GM23338 (cell line): ENCODE results near the gene PRKAA1.

Experiments used
- EZH2 ChIP-seq: fragments of 200-600 bp; sonication (generic); IDR thresholded peaks from one replicate; pipeline ENCODE4 v1.8.0; 2017; ENCODE audit warnings: antibody characterized with exemption, mild to moderate bottlenecking, low read depth; ENCODE audit not compliant: unreplicated experiment
- JUNB ChIP-seq: IDR thresholded peaks from one replicate; pipeline ENCODE4 v1.6.1; 2016; ENCODE audit warnings: antibody characterized with exemption; ENCODE audit not compliant: unreplicated experiment
- POLR2AphosphoS5 ChIP-seq: IDR thresholded peaks from 2 replicates; pipeline ENCODE4 v1.6.1; 2016; ENCODE audit warnings: antibody characterized with exemption, low read depth
- STAT1 ChIP-seq: IDR thresholded peaks from one replicate; pipeline ENCODE4 v1.6.1; 2016; ENCODE audit warnings: antibody characterized with exemption; ENCODE audit not compliant: unreplicated experiment
- TF ChIP-seq, protein P1 (sequence below), 2 experiments: fragments of 200-600 bp in 1 of 2; sonication (generic) in 1 of 2; conservative IDR thresholded peaks; 2 replicates each; pipeline versions ENCODE4 v1.5.1 to v1.6.1; 2016 to 2017; ENCODE audit warnings: antibody characterized with exemption in 2 of 2, low read depth in 2 of 2, mild to moderate bottlenecking in 2 of 2, moderate library complexity in 1 of 2
- TF ChIP-seq, protein P2 (sequence below): IDR thresholded peaks from one replicate; pipeline ENCODE4 v1.6.1; 2018; ENCODE audit warnings: antibody characterized with exemption; ENCODE audit not compliant: unreplicated experiment
- TF ChIP-seq, protein P3 (sequence below): fragments of 250-450 bp; sonication (Bioruptor Pico); IDR thresholded peaks from 2 replicates; pipeline ENCODE4 v1.5.0; 2020; ENCODE audit warnings: mild to moderate bottlenecking, moderate library complexity

DNA sequence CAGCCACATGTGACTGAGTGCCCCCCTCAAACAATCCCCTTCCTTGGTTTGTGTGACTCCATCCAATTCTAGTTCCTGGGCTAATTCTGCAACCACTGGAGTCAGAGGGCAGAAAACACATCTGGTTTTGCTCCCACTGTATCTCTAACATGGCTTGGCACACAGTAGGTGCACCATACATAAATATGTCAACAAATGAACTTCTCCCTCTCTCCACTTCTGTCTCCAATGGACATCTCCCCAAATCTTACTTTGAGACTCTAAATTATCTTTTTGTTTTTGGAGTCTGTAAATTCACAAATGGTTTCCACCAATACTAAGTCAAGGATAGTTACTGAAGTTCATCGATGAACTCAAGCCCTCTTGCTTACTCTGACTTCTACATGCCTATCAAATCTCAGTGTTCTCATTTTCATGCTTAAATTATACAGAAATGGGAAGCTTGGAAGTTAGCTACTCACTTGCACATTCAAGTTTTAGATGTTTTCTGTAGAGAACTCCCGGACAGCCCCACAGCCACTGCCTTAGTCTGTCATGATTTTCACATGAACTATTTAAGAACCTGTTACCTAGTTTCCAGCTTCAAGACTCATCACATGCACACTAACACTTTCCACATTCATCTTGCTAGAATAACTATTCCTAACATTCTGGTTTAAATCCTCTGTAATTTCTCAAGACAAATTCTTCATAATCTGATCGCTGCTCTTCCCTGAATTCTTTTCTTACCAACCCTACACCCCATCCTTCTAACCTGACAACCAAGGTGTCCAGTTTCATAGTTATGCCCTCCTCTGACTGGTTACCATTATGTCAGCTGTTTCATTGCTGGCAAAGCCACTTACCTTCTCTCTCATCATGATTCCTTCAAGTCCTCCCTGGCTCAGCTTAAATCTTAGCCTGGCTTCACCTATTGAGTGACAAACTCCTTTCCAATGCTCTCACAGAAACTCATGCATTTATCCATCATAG, 30.8 kb upstream of the PRKAA1 start:
- no peak for TF ChIP-seq EZH2
- no peak for TF ChIP-seq JUNB
- TF ChIP-seq, protein P1, sequence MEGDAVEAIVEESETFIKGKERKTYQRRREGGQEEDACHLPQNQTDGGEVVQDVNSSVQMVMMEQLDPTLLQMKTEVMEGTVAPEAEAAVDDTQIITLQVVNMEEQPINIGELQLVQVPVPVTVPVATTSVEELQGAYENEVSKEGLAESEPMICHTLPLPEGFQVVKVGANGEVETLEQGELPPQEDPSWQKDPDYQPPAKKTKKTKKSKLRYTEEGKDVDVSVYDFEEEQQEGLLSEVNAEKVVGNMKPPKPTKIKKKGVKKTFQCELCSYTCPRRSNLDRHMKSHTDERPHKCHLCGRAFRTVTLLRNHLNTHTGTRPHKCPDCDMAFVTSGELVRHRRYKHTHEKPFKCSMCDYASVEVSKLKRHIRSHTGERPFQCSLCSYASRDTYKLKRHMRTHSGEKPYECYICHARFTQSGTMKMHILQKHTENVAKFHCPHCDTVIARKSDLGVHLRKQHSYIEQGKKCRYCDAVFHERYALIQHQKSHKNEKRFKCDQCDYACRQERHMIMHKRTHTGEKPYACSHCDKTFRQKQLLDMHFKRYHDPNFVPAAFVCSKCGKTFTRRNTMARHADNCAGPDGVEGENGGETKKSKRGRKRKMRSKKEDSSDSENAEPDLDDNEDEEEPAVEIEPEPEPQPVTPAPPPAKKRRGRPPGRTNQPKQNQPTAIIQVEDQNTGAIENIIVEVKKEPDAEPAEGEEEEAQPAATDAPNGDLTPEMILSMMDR (conservative IDR thresholded peaks at IDR 0.05; ENCODE audit: low read depth in 2 of 2) = no peak
- TF ChIP-seq POLR2AphosphoS5 = no peak
- TF ChIP-seq, protein P2, sequence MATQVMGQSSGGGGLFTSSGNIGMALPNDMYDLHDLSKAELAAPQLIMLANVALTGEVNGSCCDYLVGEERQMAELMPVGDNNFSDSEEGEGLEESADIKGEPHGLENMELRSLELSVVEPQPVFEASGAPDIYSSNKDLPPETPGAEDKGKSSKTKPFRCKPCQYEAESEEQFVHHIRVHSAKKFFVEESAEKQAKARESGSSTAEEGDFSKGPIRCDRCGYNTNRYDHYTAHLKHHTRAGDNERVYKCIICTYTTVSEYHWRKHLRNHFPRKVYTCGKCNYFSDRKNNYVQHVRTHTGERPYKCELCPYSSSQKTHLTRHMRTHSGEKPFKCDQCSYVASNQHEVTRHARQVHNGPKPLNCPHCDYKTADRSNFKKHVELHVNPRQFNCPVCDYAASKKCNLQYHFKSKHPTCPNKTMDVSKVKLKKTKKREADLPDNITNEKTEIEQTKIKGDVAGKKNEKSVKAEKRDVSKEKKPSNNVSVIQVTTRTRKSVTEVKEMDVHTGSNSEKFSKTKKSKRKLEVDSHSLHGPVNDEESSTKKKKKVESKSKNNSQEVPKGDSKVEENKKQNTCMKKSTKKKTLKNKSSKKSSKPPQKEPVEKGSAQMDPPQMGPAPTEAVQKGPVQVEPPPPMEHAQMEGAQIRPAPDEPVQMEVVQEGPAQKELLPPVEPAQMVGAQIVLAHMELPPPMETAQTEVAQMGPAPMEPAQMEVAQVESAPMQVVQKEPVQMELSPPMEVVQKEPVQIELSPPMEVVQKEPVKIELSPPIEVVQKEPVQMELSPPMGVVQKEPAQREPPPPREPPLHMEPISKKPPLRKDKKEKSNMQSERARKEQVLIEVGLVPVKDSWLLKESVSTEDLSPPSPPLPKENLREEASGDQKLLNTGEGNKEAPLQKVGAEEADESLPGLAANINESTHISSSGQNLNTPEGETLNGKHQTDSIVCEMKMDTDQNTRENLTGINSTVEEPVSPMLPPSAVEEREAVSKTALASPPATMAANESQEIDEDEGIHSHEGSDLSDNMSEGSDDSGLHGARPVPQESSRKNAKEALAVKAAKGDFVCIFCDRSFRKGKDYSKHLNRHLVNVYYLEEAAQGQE = no peak
- TF ChIP-seq, protein P3, sequence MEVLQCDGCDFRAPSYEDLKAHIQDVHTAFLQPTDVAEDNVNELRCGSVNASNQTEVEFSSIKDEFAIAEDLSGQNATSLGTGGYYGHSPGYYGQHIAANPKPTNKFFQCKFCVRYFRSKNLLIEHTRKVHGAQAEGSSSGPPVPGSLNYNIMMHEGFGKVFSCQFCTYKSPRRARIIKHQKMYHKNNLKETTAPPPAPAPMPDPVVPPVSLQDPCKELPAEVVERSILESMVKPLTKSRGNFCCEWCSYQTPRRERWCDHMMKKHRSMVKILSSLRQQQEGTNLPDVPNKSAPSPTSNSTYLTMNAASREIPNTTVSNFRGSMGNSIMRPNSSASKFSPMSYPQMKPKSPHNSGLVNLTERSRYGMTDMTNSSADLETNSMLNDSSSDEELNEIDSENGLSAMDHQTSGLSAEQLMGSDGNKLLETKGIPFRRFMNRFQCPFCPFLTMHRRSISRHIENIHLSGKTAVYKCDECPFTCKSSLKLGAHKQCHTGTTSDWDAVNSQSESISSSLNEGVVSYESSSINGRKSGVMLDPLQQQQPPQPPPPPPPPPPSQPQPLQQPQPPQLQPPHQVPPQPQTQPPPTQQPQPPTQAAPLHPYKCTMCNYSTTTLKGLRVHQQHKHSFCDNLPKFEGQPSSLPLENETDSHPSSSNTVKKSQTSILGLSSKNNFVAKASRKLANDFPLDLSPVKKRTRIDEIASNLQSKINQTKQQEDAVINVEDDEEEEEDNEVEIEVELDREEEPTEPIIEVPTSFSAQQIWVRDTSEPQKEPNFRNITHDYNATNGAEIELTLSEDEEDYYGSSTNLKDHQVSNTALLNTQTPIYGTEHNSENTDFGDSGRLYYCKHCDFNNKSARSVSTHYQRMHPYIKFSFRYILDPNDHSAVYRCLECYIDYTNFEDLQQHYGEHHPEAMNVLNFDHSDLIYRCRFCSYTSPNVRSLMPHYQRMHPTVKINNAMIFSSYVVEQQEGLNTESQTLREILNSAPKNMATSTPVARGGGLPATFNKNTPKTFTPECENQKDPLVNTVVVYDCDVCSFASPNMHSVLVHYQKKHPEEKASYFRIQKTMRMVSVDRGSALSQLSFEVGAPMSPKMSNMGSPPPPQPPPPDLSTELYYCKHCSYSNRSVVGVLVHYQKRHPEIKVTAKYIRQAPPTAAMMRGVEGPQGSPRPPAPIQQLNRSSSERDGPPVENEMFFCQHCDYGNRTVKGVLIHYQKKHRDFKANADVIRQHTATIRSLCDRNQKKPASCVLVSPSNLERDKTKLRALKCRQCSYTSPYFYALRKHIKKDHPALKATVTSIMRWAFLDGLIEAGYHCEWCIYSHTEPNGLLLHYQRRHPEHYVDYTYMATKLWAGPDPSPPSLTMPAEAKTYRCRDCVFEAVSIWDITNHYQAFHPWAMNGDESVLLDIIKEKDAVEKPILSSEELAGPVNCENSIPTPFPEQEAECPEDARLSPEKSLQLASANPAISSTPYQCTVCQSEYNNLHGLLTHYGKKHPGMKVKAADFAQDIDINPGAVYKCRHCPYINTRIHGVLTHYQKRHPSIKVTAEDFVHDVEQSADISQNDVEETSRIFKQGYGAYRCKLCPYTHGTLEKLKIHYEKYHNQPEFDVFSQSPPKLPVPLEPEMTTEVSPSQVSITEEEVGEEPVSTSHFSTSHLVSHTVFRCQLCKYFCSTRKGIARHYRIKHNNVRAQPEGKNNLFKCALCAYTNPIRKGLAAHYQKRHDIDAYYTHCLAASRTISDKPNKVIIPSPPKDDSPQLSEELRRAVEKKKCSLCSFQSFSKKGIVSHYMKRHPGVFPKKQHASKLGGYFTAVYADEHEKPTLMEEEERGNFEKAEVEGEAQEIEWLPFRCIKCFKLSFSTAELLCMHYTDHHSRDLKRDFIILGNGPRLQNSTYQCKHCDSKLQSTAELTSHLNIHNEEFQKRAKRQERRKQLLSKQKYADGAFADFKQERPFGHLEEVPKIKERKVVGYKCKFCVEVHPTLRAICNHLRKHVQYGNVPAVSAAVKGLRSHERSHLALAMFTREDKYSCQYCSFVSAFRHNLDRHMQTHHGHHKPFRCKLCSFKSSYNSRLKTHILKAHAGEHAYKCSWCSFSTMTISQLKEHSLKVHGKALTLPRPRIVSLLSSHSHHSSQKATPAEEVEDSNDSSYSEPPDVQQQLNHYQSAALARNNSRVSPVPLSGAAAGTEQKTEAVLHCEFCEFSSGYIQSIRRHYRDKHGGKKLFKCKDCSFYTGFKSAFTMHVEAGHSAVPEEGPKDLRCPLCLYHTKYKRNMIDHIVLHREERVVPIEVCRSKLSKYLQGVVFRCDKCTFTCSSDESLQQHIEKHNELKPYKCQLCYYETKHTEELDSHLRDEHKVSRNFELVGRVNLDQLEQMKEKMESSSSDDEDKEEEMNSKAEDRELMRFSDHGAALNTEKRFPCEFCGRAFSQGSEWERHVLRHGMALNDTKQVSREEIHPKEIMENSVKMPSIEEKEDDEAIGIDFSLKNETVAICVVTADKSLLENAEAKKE (CRISPR knock-in tag) = no peak
- no peak for TF ChIP-seq STAT1
